ENCODE results near the gene PIEZO2. TPM values are rescaled to one million over a fixed set of nuclear protein-coding genes. Genes with fewer than 3 reads are reported as not detected.

PIEZO2 gene
- total RNA-seq, 4 donors from 2014 or later = 0.64 to 1.8 (median 1.6) TPM

GRCh38 chr18:11031966-11032365 is 117.4 kb downstream of the PIEZO2 start:
- H3K36me3 ChIP-seq = no peaks in the 10 kb centered on the region
- no peak for ATAC-seq
- no peak overlapping the region for H3K27ac ChIP-seq
- TF ChIP-seq POLR2A (IDR thresholded peaks at IDR 0.05) (no peak), CTCF (IDR thresholded peaks at IDR 0.05) (no peak), EP300 (IDR thresholded peaks at IDR 0.05) (no peak), POLR2AphosphoS5 (IDR thresholded peaks at IDR 0.05) (no peak)
- H3K9me3 ChIP-seq = peaks cover 0 to 4% (median 0%) of the 10 kb centered on the region in 3 donors
- 98% methylated on average over 4 to 5 of the region's 5 CpGs for WGBS, 2 donors (ENCODE audit: low coverage in 1 of 2)
- no peak overlapping the region for H3K4me3 ChIP-seq
- no peaks in the 10 kb centered on the region for H3K4me1 ChIP-seq
- H3K27me3 ChIP-seq = no peaks in the 10 kb centered on the region

DNA sequence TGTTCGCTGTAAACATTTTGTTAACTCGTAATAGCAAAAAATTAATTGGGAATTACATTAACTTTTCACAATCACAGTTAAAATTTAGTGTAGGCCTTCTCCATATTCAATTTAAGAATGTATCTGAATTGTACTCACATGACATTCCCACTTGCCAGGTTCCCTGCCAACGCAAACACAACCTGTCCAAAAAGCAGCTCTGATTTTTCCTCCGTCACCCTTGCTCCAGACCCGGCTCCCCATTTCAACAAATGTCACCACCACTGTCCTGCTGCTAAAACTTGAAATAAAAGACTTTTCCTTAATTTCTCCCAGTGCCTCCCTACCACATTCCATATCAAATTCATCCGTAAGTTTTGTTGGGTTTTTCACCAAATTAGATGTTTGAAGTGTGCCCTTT is 120.3 kb downstream of the PIEZO2 start:
- ATAC-seq = no peak
- WGBS, 2 donors (ENCODE audit: low coverage in 1 of 2) = 90 to 91% methylated on average over 5 to 6 of the region's 6 CpGs
- H3K9me3 ChIP-seq = peaks cover 0 to 4% (median 0%) of the 10 kb centered on the region in 3 donors
- H3K36me3 ChIP-seq = no peaks in the 10 kb centered on the region
- H3K4me1 ChIP-seq = no peaks in the 10 kb centered on the region
- H3K4me3 ChIP-seq = no peak overlapping the region
- H3K27ac ChIP-seq = no peak overlapping the region
- no peaks in the 10 kb centered on the region for H3K27me3 ChIP-seq
- TF ChIP-seq CTCF (IDR thresholded peaks at IDR 0.05) = no peak
- TF ChIP-seq POLR2A (IDR thresholded peaks at IDR 0.05) = no peak
- no peak for TF ChIP-seq EP300 (IDR thresholded peaks at IDR 0.05)
- no peak for TF ChIP-seq POLR2AphosphoS5 (IDR thresholded peaks at IDR 0.05)

DNA sequence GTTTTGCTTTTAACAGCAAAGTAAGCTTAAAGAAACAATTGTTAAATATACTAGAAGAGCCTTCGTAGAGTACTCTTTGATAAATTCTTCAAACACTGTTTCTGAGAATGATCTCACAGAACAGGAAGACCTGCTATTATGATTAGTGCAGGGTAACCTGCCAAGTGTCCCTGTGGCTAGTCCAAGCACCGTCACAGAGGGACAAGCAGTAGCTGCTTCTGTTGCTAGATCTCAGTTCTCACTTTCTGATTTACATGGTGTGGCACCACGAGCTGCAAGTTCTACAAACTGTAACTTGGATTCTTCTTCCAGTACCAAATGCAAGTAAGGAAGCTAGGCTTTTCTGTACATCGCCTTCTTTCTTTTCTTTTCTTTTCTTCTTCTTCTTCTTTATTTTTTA is 121.5 kb downstream of the PIEZO2 start:
- Histone ChIP-seq H3K4me1 (no peaks in the 10 kb centered on the region), H3K36me3 (no peaks in the 10 kb centered on the region), H3K4me3 (no peak overlapping the region), H3K27ac (no peak overlapping the region), H3K27me3 (peaks cover 5% of the 10 kb centered on the region), H3K9me3 (peaks cover 0 to 4% (median 0%) of the 10 kb centered on the region in 3 donors)
- no peak for ATAC-seq
- WGBS, 2 donors (ENCODE audit: low coverage in 1 of 2) = 70 to 72% methylated on average over 3 to 4 of the region's 4 CpGs
- TF ChIP-seq POLR2A (IDR thresholded peaks at IDR 0.05) (no peak), CTCF (IDR thresholded peaks at IDR 0.05) (no peak), EP300 (IDR thresholded peaks at IDR 0.05) (no peak), POLR2AphosphoS5 (IDR thresholded peaks at IDR 0.05) (no peak)

- no peaks in the 10 kb centered on the region for H3K4me1 ChIP-seq
- H3K36me3 ChIP-seq = no peaks in the 10 kb centered on the region
- WGBS, 2 donors (ENCODE audit: low coverage in 1 of 2) = 80% methylated on average over 3 of the region's 4 CpGs; no CpG with 5 or more reads in 1 of the 2 donors
- ATAC-seq = no peak
- H3K27me3 ChIP-seq = peaks cover 5% of the 10 kb centered on the region
- H3K9me3 ChIP-seq = peaks cover 0 to 4% (median 0%) of the 10 kb centered on the region in 3 donors
- H3K4me3 ChIP-seq = no peak overlapping the region
- TF ChIP-seq POLR2A (IDR thresholded peaks at IDR 0.05) = no peak
- no peak for TF ChIP-seq CTCF (IDR thresholded peaks at IDR 0.05)
- TF ChIP-seq EP300 (IDR thresholded peaks at IDR 0.05) = no peak
- TF ChIP-seq POLR2AphosphoS5 (IDR thresholded peaks at IDR 0.05) = no peak
- no peak overlapping the region for H3K27ac ChIP-seq
Measured at GRCh38 chr18:11025671-11026070, 123.7 kb downstream of the PIEZO2 start.

DNA sequence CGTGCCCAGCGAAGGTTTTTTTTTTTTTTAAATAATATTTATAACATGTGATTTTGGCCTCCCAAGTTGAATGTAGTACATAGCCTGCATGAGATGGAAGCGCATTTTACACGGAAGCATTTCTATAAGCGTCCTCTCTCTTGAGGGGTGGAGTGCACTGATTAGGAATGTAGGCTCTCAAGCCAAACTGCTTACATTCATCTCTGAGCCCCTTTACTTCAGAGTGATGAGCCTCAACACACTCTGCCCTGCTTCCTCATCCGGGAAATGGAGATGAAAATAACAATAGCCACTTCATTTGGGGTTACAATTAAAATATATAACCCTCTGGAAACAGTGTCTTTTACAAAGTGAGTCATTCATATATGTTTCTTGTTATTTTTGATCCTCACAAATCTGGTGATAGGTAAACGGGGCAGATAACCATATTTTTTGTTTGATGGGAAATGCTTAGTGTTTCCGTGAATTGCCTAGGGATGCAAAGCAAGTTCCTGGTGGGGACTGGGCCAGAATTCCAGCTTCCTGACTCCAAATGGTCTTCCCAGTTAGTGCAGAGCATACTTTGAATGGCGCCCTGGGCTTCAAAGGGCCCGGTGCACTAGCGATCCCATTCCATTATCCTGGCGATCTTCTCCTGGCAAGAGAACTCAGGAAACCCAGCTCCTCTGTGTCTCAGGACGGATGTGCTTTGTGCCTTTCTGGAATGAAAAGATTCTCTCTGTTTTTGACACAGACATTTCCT is 124.3 kb downstream of the PIEZO2 start:
- Histone ChIP-seq H3K4me1 (no peaks in the 10 kb centered on the region), H3K27ac (no peak overlapping the region), H3K27me3 (peaks cover 5% of the 10 kb centered on the region), H3K4me3 (no peak overlapping the region), H3K9me3 (peaks cover 0 to 4% (median 0%) of the 10 kb centered on the region in 3 donors), H3K36me3 (no peaks in the 10 kb centered on the region)
- WGBS, 2 donors (ENCODE audit: low coverage in 1 of 2) = 71 to 74% methylated on average over 7 to 12 of the region's 13 CpGs
- no peak for ATAC-seq
- TF ChIP-seq POLR2AphosphoS5 (IDR thresholded peaks at IDR 0.05) = no peak
- no peak for TF ChIP-seq POLR2A (IDR thresholded peaks at IDR 0.05)
- TF ChIP-seq CTCF (IDR thresholded peaks at IDR 0.05) = no peak
- TF ChIP-seq EP300 (IDR thresholded peaks at IDR 0.05) = no peak

Data from gastroesophageal sphincter (tissue), 4 donors.